Mucosa of stomach (tissue), 1 donor: ENCODE measurements around the gene FOXA1.
A peak's percentile ranks its signal among the peaks of the same experiment; 100 is the strongest.
"Not testable (repeated sequence)": the region's sequence is repeated elsewhere in the genome, so short reads cannot be mapped to it uniquely, and the experiment has no call there.

Experiments used
- H3K27me3 ChIP-seq: one replicate; pipeline ENCODE4 v1.7.0; 2013; ENCODE audit warnings: mild to moderate bottlenecking, low read length; ENCODE audit not compliant: control insufficient read depth, insufficient read depth
- H3K36me3 ChIP-seq: one replicate; pipeline ENCODE4 v1.7.0; 2013; ENCODE audit warnings: low read length; ENCODE audit not compliant: control insufficient read depth, insufficient read depth
- H3K4me1 ChIP-seq: one replicate; pipeline ENCODE4 v1.7.0; 2013; ENCODE audit warnings: mild to moderate bottlenecking, low read length; ENCODE audit not compliant: control insufficient read depth, insufficient read depth
- H3K4me3 ChIP-seq: one replicate; pipeline ENCODE4 v1.7.0; 2013; ENCODE audit warnings: low read length
- H3K9ac ChIP-seq: one replicate; pipeline ENCODE4 v1.7.0; 2013; ENCODE audit warnings: mild to moderate bottlenecking, low read length, moderate library complexity
- H3K9me3 ChIP-seq: one replicate; pipeline ENCODE4 v1.7.0; 2013; ENCODE audit warnings: mild to moderate bottlenecking, low read length, moderate library complexity; ENCODE audit not compliant: control insufficient read depth
- donor health status: Pancreatic carcinoma.

The FOXA1 gene

GRCh38 chr14:37558740-37559139 lies 36.3 kb downstream of the FOXA1 start:
- H3K9me3 ChIP-seq, result no peaks in the 10 kb centered on the region
- no peaks in the 10 kb centered on the region for H3K27me3 ChIP-seq
- H3K9ac ChIP-seq, result no peak overlapping the region
- no peaks in the 10 kb centered on the region for H3K36me3 ChIP-seq
- peaks cover 8% of the 10 kb centered on the region for H3K4me1 ChIP-seq
- H3K4me3 ChIP-seq, result no peak overlapping the region

- not testable (repeated sequence) for H3K27me3 ChIP-seq, H3K9ac ChIP-seq, H3K36me3 ChIP-seq, H3K4me1 ChIP-seq, H3K4me3 ChIP-seq, H3K9me3 ChIP-seq
Observed at GRCh38 chr14:37555596-37555995, 39.5 kb downstream of the FOXA1 start.

- H3K9ac ChIP-seq, result no peak overlapping the region
- no peaks in the 10 kb centered on the region for H3K27me3 ChIP-seq
- H3K4me3 ChIP-seq, result no peak overlapping the region
- H3K36me3 ChIP-seq, result no peaks in the 10 kb centered on the region
- no peaks in the 10 kb centered on the region for H3K4me1 ChIP-seq
- no peaks in the 10 kb centered on the region for H3K9me3 ChIP-seq
Observed at GRCh38 chr14:37553935-37554550, 41.0 kb downstream of the FOXA1 start.

GRCh38 chr14:37551119-37551518 lies 43.9 kb downstream of the FOXA1 start:
- Histone ChIP-seq H3K36me3 (no peaks in the 10 kb centered on the region), H3K27me3 (no peaks in the 10 kb centered on the region), H3K4me3 (no peak overlapping the region), H3K9ac (no peak overlapping the region), H3K4me1 (no peaks in the 10 kb centered on the region), H3K9me3 (no peaks in the 10 kb centered on the region)

- H3K9me3 ChIP-seq, result no peaks in the 10 kb centered on the region
- no peaks in the 10 kb centered on the region for H3K4me1 ChIP-seq
- no peak overlapping the region for H3K9ac ChIP-seq
- H3K36me3 ChIP-seq, result no peaks in the 10 kb centered on the region
- no peaks in the 10 kb centered on the region for H3K27me3 ChIP-seq
- no peak overlapping the region for H3K4me3 ChIP-seq
Observed at GRCh38 chr14:37550511-37550910, 44.5 kb downstream of the FOXA1 start.

GRCh38 chr14:37546621-37547447 lies 48.2 kb downstream of the FOXA1 start:
- Histone ChIP-seq H3K27me3 (no peaks in the 10 kb centered on the region), H3K9me3 (no peaks in the 10 kb centered on the region), H3K4me1 (no peaks in the 10 kb centered on the region), H3K4me3 (no peak overlapping the region), H3K36me3 (no peaks in the 10 kb centered on the region), H3K9ac (peak overlapping the region; percentile 36)

- no peak overlapping the region for H3K4me3 ChIP-seq
- H3K9me3 ChIP-seq, result no peaks in the 10 kb centered on the region
- H3K27me3 ChIP-seq, result no peaks in the 10 kb centered on the region
- no peak overlapping the region for H3K9ac ChIP-seq
- no peaks in the 10 kb centered on the region for H3K4me1 ChIP-seq
- H3K36me3 ChIP-seq, result no peaks in the 10 kb centered on the region
Observed at GRCh38 chr14:37545174-37545573, 49.9 kb downstream of the FOXA1 start.

GRCh38 chr14:37544407-37544806 lies 50.6 kb downstream of the FOXA1 start:
- Histone ChIP-seq H3K9me3 (no peaks in the 10 kb centered on the region), H3K27me3 (no peaks in the 10 kb centered on the region), H3K4me3 (no peak overlapping the region), H3K36me3 (no peaks in the 10 kb centered on the region), H3K9ac (no peak overlapping the region), H3K4me1 (no peaks in the 10 kb centered on the region)

- Histone ChIP-seq H3K4me1 (no peaks in the 10 kb centered on the region), H3K36me3 (no peaks in the 10 kb centered on the region), H3K9ac (no peak overlapping the region), H3K4me3 (no peak overlapping the region), H3K9me3 (no peaks in the 10 kb centered on the region), H3K27me3 (no peaks in the 10 kb centered on the region)
Observed at GRCh38 chr14:37539992-37540391, 55.1 kb downstream of the FOXA1 start.
